AG08395 (cell line): ENCODE measurements around the gene PLCH1.

Source experiments
- DNase-seq: peaks from one replicate; pipeline ENCODE4 v3.0.0; 2012; ENCODE audit warnings: mixed read lengths, low spot score

Gene PLCH1

GRCh38 chr3:155744626-155745324, at the start of gene PLCH1:
PLCH1 (minus strand) TSS chr3:155745071; CDS start chr3:155704224, 40,847 bp downstream.
- DNase-seq: peak; percentile 64

- no peak for DNase-seq
These were observed 47.7 kb upstream of the PLCH1 start for GRCh38 chr3:155792532-155792931.

GRCh38 chr3:155791190-155791589, 46.3 kb upstream of the PLCH1 start:
- no peak for DNase-seq

- no peak for DNase-seq
These were observed 45.5 kb upstream of the PLCH1 start for GRCh38 chr3:155790272-155790925.

GRCh38 chr3:155785662-155786295, 40.9 kb upstream of the PLCH1 start:
- no peak for DNase-seq

- no peak for DNase-seq
These were observed 37.6 kb upstream of the PLCH1 start for GRCh38 chr3:155782390-155782953.

- DNase-seq: no peak
These were observed 35.4 kb upstream of the PLCH1 start for GRCh38 chr3:155780291-155780690.

GRCh38 chr3:155778462-155778861, 33.6 kb upstream of the PLCH1 start:
- DNase-seq: peak; percentile 2

- DNase-seq: no peak
These were observed 27.9 kb upstream of the PLCH1 start for GRCh38 chr3:155772801-155773200.

- no peak for DNase-seq
These were observed 26.3 kb upstream of the PLCH1 start for GRCh38 chr3:155771126-155771525.

- no peak for DNase-seq
These were observed 21.3 kb upstream of the PLCH1 start for GRCh38 chr3:155766206-155766605.

GRCh38 chr3:155763870-155764463, 19.1 kb upstream of the PLCH1 start:
- DNase-seq: no peak

GRCh38 chr3:155760653-155761052, 15.8 kb upstream of the PLCH1 start:
- no peak for DNase-seq

- no peak for DNase-seq
These were observed 12.7 kb upstream of the PLCH1 start for GRCh38 chr3:155757577-155757976.

GRCh38 chr3:155753038-155753639, 8.3 kb upstream of the PLCH1 start:
- DNase-seq: no peak

- DNase-seq: no peak
These were observed 3.9 kb upstream of the PLCH1 start for GRCh38 chr3:155748611-155749365.

GRCh38 chr3:155747946-155748290, 3.0 kb upstream of the PLCH1 start:
- DNase-seq: no peak

- DNase-seq: no peak
These were observed 2.5 kb upstream of the PLCH1 start for GRCh38 chr3:155747286-155747945.

- no peak for DNase-seq
These were observed 1.8 kb upstream of the PLCH1 start for GRCh38 chr3:155746703-155747102.

- DNase-seq: no peak
These were observed 1.1 kb upstream of the PLCH1 start for GRCh38 chr3:155745795-155746550.
